Islet of Langerhans (tissue), 1 donor: ENCODE results near the gene C16orf46.

ENCODE experiments used
- FAIRE-seq: peaks from one replicate; lab custom pipeline; 2011; peaks lifted over from hg19 to GRCh38; lab: Jason Lieb, UNC

The C16orf46 gene

GRCh38 chr16:81012974-81013373 lies 64.1 kb downstream of the C16orf46 start:
- FAIRE-seq, result no peak
